HEK293 (cell line): ENCODE results near the gene EIF4G3.
"Not testable (repeated sequence)": the region's sequence is repeated elsewhere in the genome, so short reads cannot be mapped to it uniquely, and the experiment has no call there.

ENCODE experiments used
- CTCF ChIA-PET: fragments of 350-600 bp; formaldehyde crosslinking; extraction: SDS; loops from one replicate; lab custom pipeline; 2021; ENCODE audit warnings: antibody characterized with exemption; lab: Yijun Ruan, JAX
- POLR2A ChIA-PET: fragments of 300-600 bp; formaldehyde crosslinking; extraction: SDS; loops from one replicate; lab custom pipeline; 2020; ENCODE audit warnings: antibody characterized with exemption, inconsistent platforms; lab: Yijun Ruan, JAX
- H3K27ac ChIP-seq: fragments of 200-500 bp; sonication (Bioruptor generic); 2 replicates; pipeline ENCODE4 v1.5.1; 2014; ENCODE audit warnings: low read depth, low read length, control low read depth, inconsistent platforms; ENCODE audit errors: extremely low read depth
- H3K36me3 ChIP-seq, 2 experiments: fragments of 200-500 bp in 1 of 2; sonication (Bioruptor generic) in 1 of 2; 1 replicate in 1 of 2; 2 replicates in 1 of 2; pipeline ENCODE4 v1.5.1; 2014 to 2017; ENCODE audit warnings: inconsistent platforms in 2 of 2, low read length in 2 of 2; ENCODE audit not compliant: control insufficient read depth in 2 of 2, insufficient read depth in 1 of 2
- H3K4me1 ChIP-seq: fragments of 200-500 bp; sonication (Bioruptor generic); 2 replicates; pipeline ENCODE4 v1.5.1; 2014; ENCODE audit warnings: mild to moderate bottlenecking, low read length, inconsistent platforms; ENCODE audit not compliant: control insufficient read depth, insufficient read depth
- H3K4me3 ChIP-seq: 2 replicates; pipeline ENCODE4 v1.5.1; 2011; ENCODE audit warnings: low read depth, mild to moderate bottlenecking, control low read depth, low read length, moderate library complexity
- H3K9me3 ChIP-seq: fragments of 200-500 bp; sonication (Bioruptor generic); 2 replicates; pipeline ENCODE4 v1.5.1; 2014; ENCODE audit warnings: low read depth, low read length, inconsistent platforms; ENCODE audit not compliant: control insufficient read depth, insufficient read depth
- GLIS2 ChIP-seq: fragments of 450-650 bp; formaldehyde crosslinking; IDR thresholded peaks from 2 replicates; pipeline ENCODE4 v1.5.1; 2016; ENCODE audit warnings: missing biosample characterization, missing genetic modification characterization
- HOXA7 ChIP-seq: sonication (generic); formaldehyde crosslinking; IDR thresholded peaks from 2 replicates; pipeline ENCODE4 v1.8.1; 2022; ENCODE audit warnings: missing genetic modification reagents, borderline replicate concordance
- INSM2 ChIP-seq: fragments of 450-650 bp; formaldehyde crosslinking; IDR thresholded peaks from 2 replicates; pipeline ENCODE4 v1.5.1; 2016; ENCODE audit warnings: missing biosample characterization, missing genetic modification characterization
- PRDM10 ChIP-seq: fragments of 450-650 bp; formaldehyde crosslinking; IDR thresholded peaks from 2 replicates; pipeline ENCODE4 v1.5.1; 2016; ENCODE audit warnings: missing biosample characterization, missing genetic modification characterization
- SCRT1 ChIP-seq: fragments of 450-650 bp; formaldehyde crosslinking; IDR thresholded peaks from 2 replicates; pipeline ENCODE4 v1.5.1; 2016; ENCODE audit warnings: missing biosample characterization, missing genetic modification characterization, borderline replicate concordance
- SCRT2 ChIP-seq: fragments of 450-650 bp; formaldehyde crosslinking; IDR thresholded peaks from 2 replicates; pipeline ENCODE4 v1.5.1; 2016; ENCODE audit warnings: missing biosample characterization, missing genetic modification characterization
- SETDB1 ChIP-seq: IDR thresholded peaks from one replicate; pipeline ENCODE4 v1.6.1; 2017; ENCODE audit warnings: mild to moderate bottlenecking, low read length, moderate library complexity, mixed read lengths; ENCODE audit not compliant: insufficient read length
- SP7 ChIP-seq: fragments of 450-650 bp; formaldehyde crosslinking; IDR thresholded peaks from 2 replicates; pipeline ENCODE4 v1.5.1; 2016; ENCODE audit warnings: missing biosample characterization, missing genetic modification characterization
- ZBTB21 ChIP-seq: fragments of 450-650 bp; formaldehyde crosslinking; IDR thresholded peaks from 2 replicates; pipeline ENCODE4 v1.5.1; 2017; ENCODE audit warnings: missing biosample characterization, missing genetic modification characterization
- ZNF10 ChIP-seq: fragments of 450-650 bp; formaldehyde crosslinking; IDR thresholded peaks from 2 replicates; pipeline ENCODE4 v1.5.1; 2017; ENCODE audit warnings: missing biosample characterization, missing genetic modification characterization
- ZNF133 ChIP-seq: fragments of 450-650 bp; formaldehyde crosslinking; IDR thresholded peaks from 2 replicates; pipeline ENCODE4 v1.5.1; 2016; ENCODE audit warnings: missing biosample characterization, missing genetic modification characterization
- ZNF146 ChIP-seq: fragments of 450-650 bp; formaldehyde crosslinking; IDR thresholded peaks from 2 replicates; pipeline ENCODE4 v1.5.1; 2016; ENCODE audit warnings: missing biosample characterization, missing genetic modification characterization
- ZNF169 ChIP-seq: fragments of 450-650 bp; formaldehyde crosslinking; IDR thresholded peaks from 2 replicates; pipeline ENCODE4 v1.5.1; 2016; ENCODE audit warnings: missing biosample characterization, missing genetic modification characterization
- ZNF26 ChIP-seq: fragments of 450-650 bp; formaldehyde crosslinking; IDR thresholded peaks from 2 replicates; pipeline ENCODE4 v1.5.1; 2016; ENCODE audit warnings: missing biosample characterization, missing genetic modification characterization
- ZNF350 ChIP-seq: fragments of 450-650 bp; formaldehyde crosslinking; IDR thresholded peaks from 2 replicates; pipeline ENCODE4 v1.5.0; 2017; ENCODE audit warnings: missing biosample characterization, mild to moderate bottlenecking, missing genetic modification characterization
- ZNF362 ChIP-seq: fragments of 450-650 bp; formaldehyde crosslinking; IDR thresholded peaks from 2 replicates; pipeline ENCODE4 v1.5.1; 2016; ENCODE audit warnings: missing biosample characterization, missing genetic modification characterization
- ZNF600 ChIP-seq: fragments of 450-650 bp; formaldehyde crosslinking; IDR thresholded peaks from 2 replicates; pipeline ENCODE4 v1.5.1; 2016; ENCODE audit warnings: missing biosample characterization, missing genetic modification characterization
- ZNF639 ChIP-seq: fragments of 450-650 bp; formaldehyde crosslinking; IDR thresholded peaks from 2 replicates; pipeline ENCODE4 v1.5.1; 2016; ENCODE audit warnings: missing biosample characterization, missing genetic modification characterization
- ZNF654 ChIP-seq: fragments of 450-650 bp; formaldehyde crosslinking; IDR thresholded peaks from 2 replicates; pipeline ENCODE4 v1.5.1; 2016; ENCODE audit warnings: low read depth, missing biosample characterization, missing genetic modification characterization
- ZNF776 ChIP-seq: fragments of 450-650 bp; formaldehyde crosslinking; IDR thresholded peaks from 2 replicates; pipeline ENCODE4 v1.5.0; 2017; ENCODE audit warnings: missing biosample characterization, missing genetic modification characterization, borderline replicate concordance
- ZNF792 ChIP-seq: fragments of 450-650 bp; formaldehyde crosslinking; IDR thresholded peaks from 2 replicates; pipeline ENCODE4 v1.5.1; 2016; ENCODE audit warnings: missing biosample characterization, missing genetic modification characterization
- ZXDB ChIP-seq: fragments of 450-650 bp; formaldehyde crosslinking; IDR thresholded peaks from 2 replicates; pipeline ENCODE4 v1.5.1; 2016; ENCODE audit warnings: missing biosample characterization, missing genetic modification characterization

EIF4G3 gene

GRCh38 chr1:21139601-21140000 is 37.1 kb downstream of the EIF4G3 start (continued):
- TF ChIP-seq ZNF26 (no peak), ZNF792 (tag by site-specific recombination) (no peak), SP7 (tag by site-specific recombination) (no peak)

- H3K4me3 ChIP-seq, H3K9me3 ChIP-seq, H3K4me1 ChIP-seq, H3K27ac ChIP-seq, POLR2A ChIA-PET: not testable (repeated sequence)
- peaks cover 16 to 45% of the 10 kb centered on the region in 2 experiments; a peak in 2 of 3 replicates for H3K36me3 ChIP-seq
- TF ChIP-seq PRDM10 (peak; percentile 87), ZNF600 (tag by site-specific recombination) (peak; percentile 97)
- CTCF ChIA-PET, result interaction anchor here (0.6 to 1.1 kb wide), 2 partner anchors 64 to 82 kb away, joined by 4 to 5 read pairs; no protein-coding TSS in a partner anchor
These were observed 40.4 kb downstream of the EIF4G3 start for GRCh38 chr1:21136344-21136743.

GRCh38 chr1:21131200-21131599 is 45.5 kb downstream of the EIF4G3 start:
- peaks cover 7 to 27% of the 10 kb centered on the region in 2 experiments; a peak in 2 of 3 replicates for H3K36me3 ChIP-seq
- ChIA-PET CTCF (no interaction called here), POLR2A (no interaction called here)
- H3K9me3 ChIP-seq, result no peaks in the 10 kb centered on the region
- 0 out of 2 replicates have a peak, but pooled peaks have one; percentile 14 for TF ChIP-seq ZXDB (tag by site-specific recombination)
- peak; percentile 51 for TF ChIP-seq SETDB1
- no peak for TF ChIP-seq ZBTB21 (tag by site-specific recombination)
- peak; percentile 99 for TF ChIP-seq ZNF133 (tag by site-specific recombination)
- peak; percentile 77; the same call in 1 of the 2 replicates for TF ChIP-seq ZNF362
- peaks cover 6% of the 10 kb centered on the region for H3K4me1 ChIP-seq
- H3K27ac ChIP-seq, result no peak overlapping the region
- H3K4me3 ChIP-seq, result no peak overlapping the region

- ChIA-PET CTCF (no interaction called here), POLR2A (no interaction called here)
These were observed 47.3 kb downstream of the EIF4G3 start for GRCh38 chr1:21129407-21129806.

More at GRCh38 chr1:21129407-21129806, 47.3 kb downstream of the EIF4G3 start:
- Histone ChIP-seq H3K4me3 (no peak overlapping the region), H3K36me3 (peaks cover 5 to 22% of the 10 kb centered on the region in 2 experiments; a peak in 2 of 3 replicates), H3K27ac (no peak overlapping the region), H3K4me1 (peaks cover 9% of the 10 kb centered on the region), H3K9me3 (no peaks in the 10 kb centered on the region)
- TF ChIP-seq ZNF639 (tag by site-specific recombination) (no peak), ZNF146 (no peak), INSM2 (no peak), HOXA7 (CRISPR knock-in tag) (no peak), ZNF350 (tag by site-specific recombination) (no peak), GLIS2 (no peak), SCRT1 (tag by site-specific recombination) (peak; percentile 74), ZNF654 (no peak), ZNF169 (tag by site-specific recombination) (no peak), ZNF10 (tag by site-specific recombination) (no peak), ZNF776 (tag by site-specific recombination) (no peak), SCRT2 (tag by site-specific recombination) (peak; percentile 83)
- TF ChIP-seq, all 188 proteins: peak for 2
